Spleen (tissue), 11 donors: ENCODE measurements around the gene MYLK. TPM values are rescaled to one million over a fixed set of nuclear protein-coding genes. Genes with fewer than 3 reads are reported as not detected.

Experiments used
- DNase-seq: peaks from one replicate; pipeline ENCODE4 v3.0.0-alpha.2; 2020
- H3K27ac ChIP-seq, 8 donors: fragments of 200-600 bp; sonication (generic) in 7 of 8; 1 replicate in 4 of 8; 2 replicates in 4 of 8; pipeline versions ENCODE4 v1.5.0 to v1.8.0; 2016 to 2021; ENCODE audit warnings: inconsistent platforms in 4 of 8, mild to moderate bottlenecking in 4 of 8, moderate library complexity in 1 of 8
- H3K27me3 ChIP-seq, 7 donors: fragments of 200-600 bp; sonication (generic) in 6 of 7; replicated peaks in 1 of 7; 1 replicate in 4 of 7; 2 replicates in 3 of 7; pipeline versions ENCODE4 v1.5.0 to v1.8.0; 2016 to 2021; ENCODE audit warnings: inconsistent platforms in 3 of 7, mild to moderate bottlenecking in 1 of 7
- H3K36me3 ChIP-seq, 6 donors: fragments of 200-600 bp; sonication (generic) in 5 of 6; 1 replicate in 4 of 6; 2 replicates in 2 of 6; pipeline versions ENCODE4 v1.5.0 to v1.8.0; 2016 to 2021; ENCODE audit warnings: inconsistent platforms in 2 of 6
- H3K4me1 ChIP-seq, 6 donors: fragments of 200-600 bp; sonication (generic) in 5 of 6; 1 replicate in 3 of 6; 2 replicates in 3 of 6; pipeline versions ENCODE4 v1.5.0 to v1.8.0; 2016 to 2021; ENCODE audit warnings: inconsistent platforms in 3 of 6
- H3K4me3 ChIP-seq, 8 donors: fragments of 200-600 bp; sonication (generic) in 7 of 8; 1 replicate in 4 of 8; 2 replicates in 4 of 8; pipeline versions ENCODE4 v1.5.0 to v1.8.0; 2016 to 2021; ENCODE audit warnings: inconsistent platforms in 4 of 8, mild to moderate bottlenecking in 4 of 8, moderate library complexity in 2 of 8
- H3K9me3 ChIP-seq, 8 donors: fragments of 200-600 bp; sonication (generic) in 7 of 8; 1 replicate in 4 of 8; 2 replicates in 4 of 8; pipeline versions ENCODE4 v1.5.0 to v1.8.0; 2016 to 2021; ENCODE audit warnings: inconsistent platforms in 4 of 8
- CTCF ChIP-seq, 11 experiments: fragments of 200-600 bp in 7 of 11; fragments of 450-650 bp in 4 of 11; sonication (generic) in 4 of 11; IDR thresholded peaks in 8 of 11; conservative IDR thresholded peaks in 3 of 11; 1 replicate in 7 of 11; 2 replicates in 4 of 11; pipeline versions ENCODE4 v1.4.0 to v1.8.0; 2016 to 2021; ENCODE audit warnings: antibody characterized with exemption in 11 of 11, inconsistent platforms in 4 of 11, mild to moderate bottlenecking in 1 of 11
- POLR2A ChIP-seq, 3 donors: fragments of 450-650 bp; IDR thresholded peaks; one replicate each; pipeline ENCODE4 v1.5.1; 2017; ENCODE audit warnings: antibody characterized with exemption in 3 of 3, mild to moderate bottlenecking in 1 of 3
- POLR2AphosphoS5 ChIP-seq, 3 donors: sonication (generic); formaldehyde crosslinking; IDR thresholded peaks; one replicate each; pipeline ENCODE4 v1.5.1; 2017; ENCODE audit warnings: antibody characterized with exemption in 3 of 3
- WGBS, 5 donors: extraction: QIAGEN DNeasy Blood & Tissue Kit in 3 of 5; methylation state at CpG; one replicate each; pipeline versions ENCODE4 v1.1.5 to v1.1.7; 2013 to 2018; 5-methylcytosine and 5-hydroxymethylcytosine counted together
- intact Hi-C: fragments of 100-400 bp; cut with DNase I; formaldehyde crosslinking; loops from one replicate; pipeline ENCODE4 v1.15.0; 2023; ENCODE audit warnings: low total_unique reads
- polyA plus RNA-seq, 3 donors: library from polyadenylated mRNA; stranded (reverse); fragments of 200-250 nt; gene quantifications; one replicate each; pipeline ENCODE4 v1.2.1, GENCODE V29; 2013
- total RNA-seq, 7 donors: library from RNA; depleted of rRNA in 3 of 7; stranded (reverse); fragments of >200 nt in 3 of 7; fragmentation: NEBNext Ultra II Directional in 4 of 7; extraction: Animal tissue kit (Norgen Biotek cat#: 25700) in 4 of 7; gene quantifications; one replicate each; pipeline versions ENCODE4 v1.1.0 to v1.2.1, GENCODE V29; 2016 to 2021
- donor health status: healthy with polysubstance abuse.
- donor health status: DM: no; HTN: no; CAD: no; lungs with moderate emphysema.
- donor health status: DM: no; HTN: no; CAD: no.
- donor health status: Bipolar disorder and iron deficiency.
- donor health status: healthy.
- donor health status: DM: no; HTN: no; CAD: no.
- donor health status: DM: yes; HTN: yes; CAD: no.

The MYLK gene
- total and polyA plus RNA-seq, 10 donors, result 11.1 to 343 (median 154) TPM

GRCh38 chr3:123871946-123872345 lies 12.2 kb downstream of the MYLK start:
- no peaks in the 10 kb centered on the region for H3K27me3 ChIP-seq
- TF ChIP-seq POLR2A (IDR thresholded peaks at IDR 0.05) (no peak), POLR2AphosphoS5 (IDR thresholded peaks at IDR 0.05) (no peak), CTCF (IDR thresholded peaks at IDR 0.05 in 8 of 11, conservative IDR thresholded peaks at IDR 0.05 in 3 of 11) (no peak)
- intact Hi-C loops, result no loop called here
- H3K27ac ChIP-seq, result no peak overlapping the region
- no peaks in the 10 kb centered on the region for H3K4me1 ChIP-seq
- DNase-seq, result no peak
- no peaks in the 10 kb centered on the region for H3K9me3 ChIP-seq
- H3K4me3 ChIP-seq, result no peak overlapping the region
- no peaks in the 10 kb centered on the region for H3K36me3 ChIP-seq
- 81 to 95% (median 93%) methylated on average over 1 of the region's 1 CpG for whole genome bisulfite sequencing, 5 donors

GRCh38 chr3:123870033-123870432 lies 14.1 kb downstream of the MYLK start:
- H3K36me3 ChIP-seq, result no peaks in the 10 kb centered on the region
- H3K27ac ChIP-seq, result no peak overlapping the region
- no peaks in the 10 kb centered on the region for H3K4me1 ChIP-seq
- TF ChIP-seq POLR2A (IDR thresholded peaks at IDR 0.05) (no peak), POLR2AphosphoS5 (IDR thresholded peaks at IDR 0.05) (no peak), CTCF (IDR thresholded peaks at IDR 0.05 in 8 of 11, conservative IDR thresholded peaks at IDR 0.05 in 3 of 11) (no peak)
- no peaks in the 10 kb centered on the region for H3K27me3 ChIP-seq
- no peak overlapping the region for H3K4me3 ChIP-seq
- intact Hi-C loops, result no loop called here
- H3K9me3 ChIP-seq, result peaks cover 0 to 7% (median 0%) of the 10 kb centered on the region in 8 donors
- WGBS, 5 donors, result 50 to 75% (median 64%) methylated on average over 1 of the region's 1 CpG
- no peak for DNase-seq

GRCh38 chr3:123869165-123869564 lies 15.0 kb downstream of the MYLK start:
- no peaks in the 10 kb centered on the region for H3K4me1 ChIP-seq
- intact Hi-C loops, result no loop called here
- peaks cover 0 to 7% (median 0%) of the 10 kb centered on the region in 8 donors for H3K9me3 ChIP-seq
- H3K27me3 ChIP-seq, result no peaks in the 10 kb centered on the region
- 60 to 79% (median 70%) methylated on average over 1 of the region's 1 CpG for WGBS, 5 donors
- TF ChIP-seq POLR2A (IDR thresholded peaks at IDR 0.05) (no peak), POLR2AphosphoS5 (IDR thresholded peaks at IDR 0.05) (no peak), CTCF (IDR thresholded peaks at IDR 0.05 in 8 of 11, conservative IDR thresholded peaks at IDR 0.05 in 3 of 11) (no peak)
- DNase-seq, result no peak
- no peak overlapping the region for H3K4me3 ChIP-seq
- no peaks in the 10 kb centered on the region for H3K36me3 ChIP-seq
- no peak overlapping the region for H3K27ac ChIP-seq

GRCh38 chr3:123864706-123865105 lies 19.4 kb downstream of the MYLK start:
- H3K36me3 ChIP-seq, result no peaks in the 10 kb centered on the region
- no peak for TF ChIP-seq POLR2AphosphoS5 (IDR thresholded peaks at IDR 0.05)
- TF ChIP-seq CTCF (IDR thresholded peaks at IDR 0.05 in 8 of 11, conservative IDR thresholded peaks at IDR 0.05 in 3 of 11), result no peak
- no peak for TF ChIP-seq POLR2A (IDR thresholded peaks at IDR 0.05)
- WGBS, 5 donors, result 88 to 97% (median 92%) methylated on average over 4 of the region's 4 CpGs
- no peaks in the 10 kb centered on the region for H3K27me3 ChIP-seq
- no peak for DNase-seq
- no peak overlapping the region for H3K27ac ChIP-seq
- no peaks in the 10 kb centered on the region for H3K4me1 ChIP-seq
- no peak overlapping the region for H3K4me3 ChIP-seq
- intact Hi-C loops, result no loop called here
- H3K9me3 ChIP-seq, result peaks cover 0 to 7% (median 0%) of the 10 kb centered on the region in 8 donors
